Glutamatergic neuron (in vitro differentiated cells): ENCODE results near the gene MAP7D1. TPM values are rescaled to one million over a fixed set of nuclear protein-coding genes. Genes with fewer than 3 reads are reported as not detected.

Experiments used
- DNase-seq: peaks from one replicate; pipeline ENCODE4 v3.0.0; 2022
- H3K27ac Mint-ChIP-seq: one replicate; pipeline ENCODE4 v1.8.0; 2020; ENCODE audit warnings: mild to moderate bottlenecking, mixed read lengths, inconsistent platforms; ENCODE audit not compliant: unreplicated experiment
- H3K27me3 Mint-ChIP-seq: one replicate; pipeline ENCODE4 v1.8.0; 2020; ENCODE audit warnings: mild to moderate bottlenecking, moderate library complexity, mixed read lengths, inconsistent platforms; ENCODE audit not compliant: unreplicated experiment
- H3K36me3 Mint-ChIP-seq: one replicate; pipeline ENCODE4 v1.8.0; 2020; ENCODE audit warnings: mild to moderate bottlenecking, mixed read lengths, inconsistent platforms; ENCODE audit not compliant: unreplicated experiment
- H3K4me1 Mint-ChIP-seq: one replicate; pipeline ENCODE4 v1.8.0; 2020; ENCODE audit warnings: mild to moderate bottlenecking, low read depth, mixed read lengths, inconsistent platforms; ENCODE audit not compliant: unreplicated experiment
- H3K4me3 Mint-ChIP-seq: one replicate; pipeline ENCODE4 v1.8.0; 2020; ENCODE audit warnings: mild to moderate bottlenecking, mixed read lengths, inconsistent platforms; ENCODE audit not compliant: unreplicated experiment
- H3K9me3 Mint-ChIP-seq: one replicate; pipeline ENCODE4 v1.8.0; 2020; ENCODE audit warnings: mild to moderate bottlenecking, moderate library complexity, mixed read lengths, inconsistent platforms; ENCODE audit not compliant: unreplicated experiment
- CTCF ChIP-seq: fragments of 200-600 bp; sonication (generic); IDR thresholded peaks from one replicate; pipeline ENCODE4 v1.5.0; 2021; ENCODE audit not compliant: partially characterized antibody, unreplicated experiment
- total RNA-seq: library from RNA; stranded (reverse); fragmentation: NEBNext Ultra II Directional; extraction: Animal tissue kit (Norgen Biotek cat#: 25700); gene quantifications from one replicate; pipeline ENCODE4 v1.2.1, GENCODE V29; 2021; ENCODE audit not compliant: unreplicated experiment

MAP7D1 gene
- total RNA-seq, 1 donor from 2014 or later: 152 TPM

- no peak for TF ChIP-seq CTCF
- peaks cover 2% of the 10 kb centered on the region for H3K27me3 Mint-ChIP-seq
- no peak overlapping the region for H3K4me3 Mint-ChIP-seq
- H3K4me1 Mint-ChIP-seq: peaks cover 4% of the 10 kb centered on the region
- H3K27ac Mint-ChIP-seq: no peak overlapping the region
- H3K9me3 Mint-ChIP-seq: no peaks in the 10 kb centered on the region
- no peaks in the 10 kb centered on the region for H3K36me3 Mint-ChIP-seq
- DNase-seq: no peak
Measured at GRCh38 chr1:36142121-36142520, 13.8 kb upstream of the MAP7D1 start.

GRCh38 chr1:36143424-36143823 lies 12.5 kb upstream of the MAP7D1 start:
- Mint-ChIP-seq H3K27me3 (no peaks in the 10 kb centered on the region), H3K9me3 (no peaks in the 10 kb centered on the region), H3K4me3 (no peak overlapping the region), H3K36me3 (no peaks in the 10 kb centered on the region), H3K4me1 (peaks cover 4% of the 10 kb centered on the region), H3K27ac (no peak overlapping the region)
- no peak for TF ChIP-seq CTCF
- no peak for DNase-seq

GRCh38 chr1:36144413-36144812 lies 11.5 kb upstream of the MAP7D1 start:
- Mint-ChIP-seq H3K4me1 (peaks cover 4% of the 10 kb centered on the region), H3K36me3 (no peaks in the 10 kb centered on the region), H3K27me3 (peaks cover 3% of the 10 kb centered on the region), H3K4me3 (no peak overlapping the region), H3K27ac (no peak overlapping the region), H3K9me3 (no peaks in the 10 kb centered on the region)
- no peak for TF ChIP-seq CTCF
- no peak for DNase-seq

GRCh38 chr1:36148821-36149236 lies 7.1 kb upstream of the MAP7D1 start:
- Mint-ChIP-seq H3K27me3 (peaks cover 11% of the 10 kb centered on the region), H3K4me3 (peak overlapping the region; percentile 68), H3K9me3 (peaks cover 7% of the 10 kb centered on the region), H3K36me3 (no peaks in the 10 kb centered on the region), H3K27ac (peak overlapping the region; percentile 63), H3K4me1 (peaks cover 20% of the 10 kb centered on the region)
- DNase-seq: no peak
- no peak for TF ChIP-seq CTCF

- peak within 1 kb of the TSS; percentile 93 for H3K27ac Mint-ChIP-seq
- H3K4me1 Mint-ChIP-seq: peaks cover 22% of the 10 kb centered on the region
- peaks cover 7% of the 10 kb centered on the region for H3K9me3 Mint-ChIP-seq
- TF ChIP-seq CTCF: peak; percentile 76
- peak; percentile 100 for DNase-seq
- no peaks in the 10 kb centered on the region for H3K36me3 Mint-ChIP-seq
- H3K27me3 Mint-ChIP-seq: peaks cover 14% of the 10 kb centered on the region
- peak within 1 kb of the TSS; percentile 68 for H3K4me3 Mint-ChIP-seq
Measured at GRCh38 chr1:36149237-36149972, 6.6 kb upstream of the MAP7D1 start, which contains the start of gene TRAPPC3. Gene TRAPPC3, minus strand, starts transcription at chr1:36149486. Its CDS starts 108 bp downstream, at chr1:36149378.
